ENCODE measurements around the gene COQ7. TPM values are rescaled to one million over a fixed set of nuclear protein-coding genes. Genes with fewer than 3 reads are reported as not detected.

COQ7 gene
- total RNA-seq, 1 experiment from 2014 or later = 30.7 TPM

GRCh38 chr16:19083670-19084069 is 16.3 kb downstream of the COQ7 start:
- no peaks in the 10 kb centered on the region for H3K9me3 ChIP-seq (ENCODE audit: insufficient read depth, low read depth)
- no peaks in the 10 kb centered on the region for H3K36me3 ChIP-seq (ENCODE audit: low read depth)
- H3F3A ChIP-seq (ENCODE audit: insufficient read depth, low read depth) = no peaks in the 10 kb centered on the region
- H3K4me1 ChIP-seq (replicated peaks; ENCODE audit: insufficient read depth) = peaks cover 15% of the 10 kb centered on the region
- no peaks in the 10 kb centered on the region for H3K27me3 ChIP-seq (ENCODE audit: insufficient read depth, low read depth)
- DNase-seq = no peak
- CTCF ChIA-PET = no interaction called here
- no peak overlapping the region for H3K4me2 ChIP-seq
- H3K27ac ChIP-seq = no peak overlapping the region
- H2AFZ ChIP-seq = no peak overlapping the region
- no peaks in the 10 kb centered on the region for H3K9me2 ChIP-seq (ENCODE audit: insufficient read depth)
- no TSS peak for BruUV-seq (replicated peaks)
- POLR2A ChIA-PET (ENCODE audit: unreplicated experiment) = no interaction called here
- intact Hi-C loops (cut with micrococcal nuclease; ENCODE audit: unreplicated experiment) = no loop called here
- H3K4me3 ChIP-seq = no peak overlapping the region
- H3K79me2 ChIP-seq (ENCODE audit: low read depth) = peaks cover 18% of the 10 kb centered on the region
- H4K20me1 ChIP-seq (ENCODE audit: insufficient read depth) = no peaks in the 10 kb centered on the region
- TF ChIP-seq EZH2 (IDR thresholded peaks at IDR 0.05; ENCODE audit: low read depth) (no peak), CTCF (conservative IDR thresholded peaks at IDR 0.05) (no peak)

GRCh38 chr16:19084139-19084538 is 16.7 kb downstream of the COQ7 start:
- intact Hi-C loops (cut with micrococcal nuclease; ENCODE audit: unreplicated experiment) = no loop called here
- POLR2A ChIA-PET (ENCODE audit: unreplicated experiment) = no interaction called here

DNA sequence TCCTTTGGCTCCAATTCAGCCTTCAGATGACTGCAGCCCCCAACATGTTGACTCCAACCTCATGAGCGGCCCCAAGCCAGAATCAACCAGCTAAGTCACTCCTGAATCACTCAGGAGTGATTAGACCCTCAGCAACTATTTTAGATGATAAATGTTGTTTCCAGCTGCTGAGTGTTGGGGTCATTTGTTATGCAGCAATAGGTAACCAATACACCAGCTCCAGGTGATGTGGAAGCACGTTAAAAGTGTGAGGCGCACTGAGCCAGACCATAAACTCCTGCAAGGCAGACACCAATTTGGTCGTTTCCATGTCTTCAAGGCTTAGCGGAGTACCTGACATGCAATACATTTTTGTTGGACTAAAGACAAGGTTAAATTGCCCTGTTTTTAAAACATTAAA is 17.5 kb downstream of the COQ7 start:
- Histone ChIP-seq H3K4me1 (replicated peaks; ENCODE audit: insufficient read depth) (peaks cover 18% of the 10 kb centered on the region), H3K4me3 (no peak overlapping the region), H3K4me2 (no peak overlapping the region), H3K36me3 (ENCODE audit: low read depth) (no peaks in the 10 kb centered on the region), H3F3A (ENCODE audit: insufficient read depth, low read depth) (no peaks in the 10 kb centered on the region), H3K79me2 (ENCODE audit: low read depth) (peaks cover 30% of the 10 kb centered on the region), H3K9me3 (ENCODE audit: insufficient read depth, low read depth) (no peaks in the 10 kb centered on the region), H3K9me2 (ENCODE audit: insufficient read depth) (no peaks in the 10 kb centered on the region), H3K27me3 (ENCODE audit: insufficient read depth, low read depth) (no peaks in the 10 kb centered on the region), H3K27ac (no peak overlapping the region), H4K20me1 (ENCODE audit: insufficient read depth) (no peaks in the 10 kb centered on the region), H2AFZ (no peak overlapping the region)
- no peak for DNase-seq
- no TSS peak for BruUV-seq (replicated peaks)
- ChIA-PET CTCF (interaction anchor here (0.6 to 1.5 kb wide), 4 partner anchors 97 to 331 kb away, joined by 4 to 5 read pairs (median 5); partner anchors contain the start of gene TMC7), POLR2A (ENCODE audit: unreplicated experiment) (no interaction called here)
- TF ChIP-seq EZH2 (IDR thresholded peaks at IDR 0.05; ENCODE audit: low read depth) (no peak), CTCF (conservative IDR thresholded peaks at IDR 0.05) (no peak)
- intact Hi-C loops (cut with micrococcal nuclease; ENCODE audit: unreplicated experiment) = loop anchor here (5.0 kb wide), 1 partner anchor 437 kb away; the partner anchor contains the start of genes CCP110 and GDE1

More at GRCh38 chr16:19084139-19084538, 16.7 kb downstream of the COQ7 start:
- DNase-seq = no peak
- H3F3A ChIP-seq (ENCODE audit: insufficient read depth, low read depth) = no peaks in the 10 kb centered on the region
- no peak overlapping the region for H2AFZ ChIP-seq
- TF ChIP-seq EZH2 (IDR thresholded peaks at IDR 0.05; ENCODE audit: low read depth) (no peak), CTCF (conservative IDR thresholded peaks at IDR 0.05) (no peak)
- no peak overlapping the region for H3K4me3 ChIP-seq
- H3K9me3 ChIP-seq (ENCODE audit: insufficient read depth, low read depth) = no peaks in the 10 kb centered on the region
- H3K36me3 ChIP-seq (ENCODE audit: low read depth) = no peaks in the 10 kb centered on the region
- H3K27ac ChIP-seq = no peak overlapping the region
- H3K27me3 ChIP-seq (ENCODE audit: insufficient read depth, low read depth) = no peaks in the 10 kb centered on the region
- peaks cover 22% of the 10 kb centered on the region for H3K79me2 ChIP-seq (ENCODE audit: low read depth)
- H4K20me1 ChIP-seq (ENCODE audit: insufficient read depth) = no peaks in the 10 kb centered on the region
- H3K4me1 ChIP-seq (replicated peaks; ENCODE audit: insufficient read depth) = peaks cover 18% of the 10 kb centered on the region
- H3K4me2 ChIP-seq = no peak overlapping the region
- BruUV-seq (replicated peaks) = no TSS peak
- H3K9me2 ChIP-seq (ENCODE audit: insufficient read depth) = no peaks in the 10 kb centered on the region
- CTCF ChIA-PET = interaction anchor here (0.6 to 0.7 kb wide), 3 partner anchors 97 to 332 kb away, joined by 4 to 5 read pairs (median 5); no protein-coding TSS in a partner anchor
